Astrocyte (in vitro differentiated cells and primary cell): ENCODE measurements around the gene RAB21. TPM values are rescaled to one million over a fixed set of nuclear protein-coding genes. Genes with fewer than 3 reads are reported as not detected.

Experiments used
- DNase-seq: peaks from one replicate; pipeline ENCODE4 v3.0.0-alpha.2; 2010; ENCODE audit warnings: low read depth
- FAIRE-seq: peaks from 2 replicates; lab custom pipeline; 2011; peaks lifted over from hg19 to GRCh38; lab: Jason Lieb, UNC
- H2AFZ ChIP-seq: 2 replicates; pipeline ENCODE4 v1.6.0; 2012; ENCODE audit warnings: low read depth, low read length, inconsistent platforms
- H3K27ac ChIP-seq: 2 replicates; pipeline ENCODE4 v1.5.1; 2011; ENCODE audit warnings: low read depth, low read length, inconsistent platforms
- H3K27me3 ChIP-seq: 2 replicates; pipeline ENCODE4 v1.6.0; 2011; ENCODE audit warnings: low read length, inconsistent platforms; ENCODE audit not compliant: insufficient read depth
- H3K36me3 ChIP-seq: 2 replicates; pipeline ENCODE4 v1.5.1; 2011; ENCODE audit warnings: low read length, inconsistent platforms; ENCODE audit not compliant: insufficient read depth
- H3K4me1 ChIP-seq: 2 replicates; pipeline ENCODE4 v1.5.1; 2011; ENCODE audit warnings: low read length, inconsistent platforms; ENCODE audit not compliant: insufficient read depth
- H3K4me2 ChIP-seq: 2 replicates; pipeline ENCODE4 v1.6.0; 2012; ENCODE audit warnings: low read length, inconsistent platforms
- H3K4me3 ChIP-seq: 2 replicates; pipeline ENCODE4 v1.5.1; 2011; ENCODE audit warnings: low read depth, mild to moderate bottlenecking, low read length, inconsistent platforms; ENCODE audit not compliant: insufficient read depth
- H3K79me2 ChIP-seq: 2 replicates; pipeline ENCODE4 v1.6.0; 2012; ENCODE audit warnings: mild to moderate bottlenecking, low read length, inconsistent platforms; ENCODE audit not compliant: insufficient read depth
- H3K9ac ChIP-seq: 2 replicates; pipeline ENCODE4 v1.6.0; 2012; ENCODE audit warnings: mild to moderate bottlenecking, low read length, inconsistent platforms
- H3K9me3 ChIP-seq: 2 replicates; pipeline ENCODE4 v1.5.1; 2012; ENCODE audit warnings: low read depth, mild to moderate bottlenecking, low read length, inconsistent platforms; ENCODE audit not compliant: insufficient read depth
- H4K20me1 ChIP-seq: 2 replicates; pipeline ENCODE4 v1.6.0; 2012; ENCODE audit warnings: low read length, inconsistent platforms; ENCODE audit not compliant: insufficient read depth
- H3K27ac Mint-ChIP-seq: one replicate; pipeline ENCODE4 v1.8.0; 2021; ENCODE audit warnings: mild to moderate bottlenecking, mixed read lengths; ENCODE audit not compliant: unreplicated experiment
- H3K27me3 Mint-ChIP-seq: one replicate; pipeline ENCODE4 v1.8.0; 2021; ENCODE audit warnings: low read depth, mixed read lengths; ENCODE audit not compliant: unreplicated experiment
- H3K36me3 Mint-ChIP-seq: one replicate; pipeline ENCODE4 v1.8.0; 2021; ENCODE audit warnings: low read depth, mixed read lengths; ENCODE audit not compliant: unreplicated experiment
- H3K4me1 Mint-ChIP-seq: one replicate; pipeline ENCODE4 v1.8.0; 2021; ENCODE audit warnings: low read depth, mixed read lengths; ENCODE audit not compliant: unreplicated experiment
- H3K4me3 Mint-ChIP-seq: one replicate; pipeline ENCODE4 v1.8.0; 2021; ENCODE audit warnings: mild to moderate bottlenecking, moderate library complexity, mixed read lengths; ENCODE audit not compliant: unreplicated experiment
- H3K9me3 Mint-ChIP-seq: one replicate; pipeline ENCODE4 v1.8.0; 2021; ENCODE audit warnings: mild to moderate bottlenecking, mixed read lengths; ENCODE audit not compliant: unreplicated experiment
- EZH2 ChIP-seq: IDR thresholded peaks from 2 replicates; pipeline ENCODE4 v1.6.1; 2012; ENCODE audit warnings: mild to moderate bottlenecking, low read length, inconsistent platforms; ENCODE audit not compliant: insufficient read depth
- total RNA-seq: library from RNA; stranded (reverse); gene quantifications from 2 replicates; pipeline ENCODE4 v1.2.1, GENCODE V29; 2021
- TF ChIP-seq, protein P1 (sequence below): IDR thresholded peaks from 2 replicates; pipeline ENCODE4 v1.5.1; 2011; ENCODE audit warnings: low read depth, mild to moderate bottlenecking, inconsistent platforms, low read length, moderate library complexity; ENCODE audit not compliant: insufficient read depth

Gene RAB21
- total RNA-seq, 1 donor from 2014 or later = 88.5 TPM

DNA sequence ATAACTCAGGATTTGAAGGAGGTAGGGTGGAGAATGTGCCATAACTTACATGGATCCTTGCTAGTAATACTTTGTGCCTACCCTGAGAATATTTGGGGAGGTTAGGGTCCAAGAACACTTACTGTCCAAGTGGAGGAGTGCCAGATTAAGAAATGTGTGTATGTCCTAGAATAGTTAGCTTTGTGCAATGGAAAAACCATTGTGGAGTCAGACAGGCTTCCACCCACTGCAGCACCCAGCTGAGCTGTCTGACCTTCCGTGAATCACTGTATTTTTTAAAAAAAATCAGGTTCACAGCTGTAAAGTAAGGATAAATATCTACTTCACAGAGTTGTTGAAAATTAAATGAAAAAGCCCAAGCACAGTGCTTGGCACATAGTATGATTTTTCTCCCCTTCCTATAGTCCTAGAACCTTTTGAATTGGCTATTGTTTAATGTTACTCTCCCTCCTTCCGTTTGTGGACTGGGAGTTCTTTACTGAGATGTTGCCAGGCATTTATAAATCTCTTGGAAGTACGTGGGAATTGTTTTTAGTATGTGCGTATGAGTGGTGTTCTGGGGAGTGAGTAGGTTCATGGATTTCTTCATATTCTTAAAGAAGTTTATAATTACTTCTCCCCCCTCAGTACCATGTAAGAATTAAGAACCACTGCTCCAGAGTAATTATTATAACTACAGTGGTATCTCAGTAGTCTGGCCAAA lies 9.2 kb downstream of the RAB21 start:
- Mint-ChIP-seq H3K27me3 (no peaks in the 10 kb centered on the region), H3K9me3 (peaks cover 23% of the 10 kb centered on the region), H3K4me3 (no peak overlapping the region), H3K4me1 (peaks cover 4% of the 10 kb centered on the region), H3K36me3 (peaks cover 22% of the 10 kb centered on the region), H3K27ac (peak overlapping the region; percentile 53)
- no peak for FAIRE-seq
- Histone ChIP-seq H3K9ac (no peak overlapping the region), H3K27me3 (no peaks in the 10 kb centered on the region), H3K4me3 (no peak overlapping the region), H3K27ac (peak overlapping the region; percentile 13), H4K20me1 (peaks cover 70% of the 10 kb centered on the region), H3K4me1 (no peaks in the 10 kb centered on the region), H3K9me3 (peaks cover 12% of the 10 kb centered on the region), H3K79me2 (peaks cover 99% of the 10 kb centered on the region), H3K36me3 (peaks cover 8% of the 10 kb centered on the region), H2AFZ (no peak overlapping the region), H3K4me2 (peak overlapping the region; percentile 36)
- TF ChIP-seq EZH2 = no peak
- TF ChIP-seq, protein P1, sequence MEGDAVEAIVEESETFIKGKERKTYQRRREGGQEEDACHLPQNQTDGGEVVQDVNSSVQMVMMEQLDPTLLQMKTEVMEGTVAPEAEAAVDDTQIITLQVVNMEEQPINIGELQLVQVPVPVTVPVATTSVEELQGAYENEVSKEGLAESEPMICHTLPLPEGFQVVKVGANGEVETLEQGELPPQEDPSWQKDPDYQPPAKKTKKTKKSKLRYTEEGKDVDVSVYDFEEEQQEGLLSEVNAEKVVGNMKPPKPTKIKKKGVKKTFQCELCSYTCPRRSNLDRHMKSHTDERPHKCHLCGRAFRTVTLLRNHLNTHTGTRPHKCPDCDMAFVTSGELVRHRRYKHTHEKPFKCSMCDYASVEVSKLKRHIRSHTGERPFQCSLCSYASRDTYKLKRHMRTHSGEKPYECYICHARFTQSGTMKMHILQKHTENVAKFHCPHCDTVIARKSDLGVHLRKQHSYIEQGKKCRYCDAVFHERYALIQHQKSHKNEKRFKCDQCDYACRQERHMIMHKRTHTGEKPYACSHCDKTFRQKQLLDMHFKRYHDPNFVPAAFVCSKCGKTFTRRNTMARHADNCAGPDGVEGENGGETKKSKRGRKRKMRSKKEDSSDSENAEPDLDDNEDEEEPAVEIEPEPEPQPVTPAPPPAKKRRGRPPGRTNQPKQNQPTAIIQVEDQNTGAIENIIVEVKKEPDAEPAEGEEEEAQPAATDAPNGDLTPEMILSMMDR = no peak
- DNase-seq = peak; percentile 68

GRCh38 chr12:71764587-71765321 lies 10.1 kb downstream of the RAB21 start:
- DNase-seq = no peak
- Mint-ChIP-seq H3K27ac (no peak overlapping the region), H3K4me1 (peaks cover 5% of the 10 kb centered on the region), H3K9me3 (peaks cover 14% of the 10 kb centered on the region), H3K4me3 (no peak overlapping the region), H3K36me3 (peaks cover 15% of the 10 kb centered on the region), H3K27me3 (no peaks in the 10 kb centered on the region)
- Histone ChIP-seq H2AFZ (no peak overlapping the region), H3K4me3 (no peak overlapping the region), H3K27me3 (no peaks in the 10 kb centered on the region), H3K27ac (no peak overlapping the region), H3K36me3 (no peaks in the 10 kb centered on the region), H3K79me2 (peaks cover 99% of the 10 kb centered on the region), H3K9ac (no peak overlapping the region), H3K9me3 (peaks cover 5% of the 10 kb centered on the region), H3K4me1 (no peaks in the 10 kb centered on the region), H4K20me1 (peaks cover 64% of the 10 kb centered on the region), H3K4me2 (no peak overlapping the region)
- no peak for TF ChIP-seq EZH2
- TF ChIP-seq, protein P1 = no peak
- FAIRE-seq = peak; percentile 20

DNA sequence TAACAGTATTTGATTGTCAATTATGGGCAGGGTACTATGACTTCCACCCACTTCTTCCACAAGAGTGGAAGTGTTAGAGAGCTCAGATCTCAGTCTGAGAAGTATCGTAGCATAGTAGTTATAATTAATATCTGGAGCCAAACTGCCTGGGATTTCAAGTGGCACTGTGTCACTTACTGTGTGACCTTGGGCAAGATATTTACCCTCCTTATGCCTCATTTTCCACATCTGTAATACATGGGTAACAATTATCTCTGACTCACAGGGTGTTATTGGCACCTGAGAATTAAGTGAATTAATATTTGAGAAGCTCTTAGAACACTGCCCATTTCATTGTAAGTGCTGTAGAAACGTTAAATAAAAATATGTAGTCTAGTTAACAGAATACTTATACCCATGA lies 11.5 kb downstream of the RAB21 start:
- Histone ChIP-seq H3K27me3 (no peaks in the 10 kb centered on the region), H3K4me3 (no peak overlapping the region), H3K4me1 (no peaks in the 10 kb centered on the region), H3K36me3 (peaks cover 4% of the 10 kb centered on the region), H3K79me2 (peaks cover 98% of the 10 kb centered on the region), H4K20me1 (peaks cover 59% of the 10 kb centered on the region), H3K9me3 (no peaks in the 10 kb centered on the region), H3K4me2 (no peak overlapping the region), H3K27ac (no peak overlapping the region), H3K9ac (no peak overlapping the region), H2AFZ (no peak overlapping the region)
- H3K4me1 Mint-ChIP-seq = peaks cover 5% of the 10 kb centered on the region
- DNase-seq (no peak), FAIRE-seq (no peak)
- H3K4me3 Mint-ChIP-seq = no peak overlapping the region
- H3K27me3 Mint-ChIP-seq = no peaks in the 10 kb centered on the region
- H3K36me3 Mint-ChIP-seq = peaks cover 5% of the 10 kb centered on the region
- no peak for TF ChIP-seq EZH2
- TF ChIP-seq, protein P1 = no peak
- peaks cover 4% of the 10 kb centered on the region for H3K9me3 Mint-ChIP-seq
- H3K27ac Mint-ChIP-seq = no peak overlapping the region
